ENCODE results near the gene UTS2. TPM values are rescaled to one million over a fixed set of nuclear protein-coding genes. Genes with fewer than 3 reads are reported as not detected.

Gene UTS2
- total RNA-seq, 1 experiment from 2014 or later: not detected

GRCh38 chr1:7826363-7826762 is 26.5 kb downstream of the UTS2 start (continued):
- no peak for TF ChIP-seq ZNF532 (CRISPR knock-in tag; IDR thresholded peaks at IDR 0.05; ENCODE audit: borderline replicate concordance)
- TF ChIP-seq NR2C2 (CRISPR knock-in tag; IDR thresholded peaks at IDR 0.05): no peak
- TF ChIP-seq ATF6 (CRISPR knock-in tag; IDR thresholded peaks at IDR 0.05): no peak
- TF ChIP-seq ZNF425 (CRISPR knock-in tag; conservative IDR thresholded peaks at IDR 0.05): no peak
- TF ChIP-seq ARID4B (CRISPR knock-in tag; IDR thresholded peaks at IDR 0.05; ENCODE audit: borderline replicate concordance): no peak

GRCh38 chr1:7824701-7825100 is 28.2 kb downstream of the UTS2 start:
- Mint-ChIP-seq H3K27me3 (ENCODE audit: low read depth) (no peaks in the 10 kb centered on the region), H3K9me3 (no peaks in the 10 kb centered on the region), H3K36me3 (peaks cover 15% of the 10 kb centered on the region), H3K4me3 (no peak overlapping the region), H3K4me1 (no peaks in the 10 kb centered on the region), H3K27ac (no peak overlapping the region)
- CTCF ChIA-PET: interaction anchor here (0.6 kb wide), 1 partner anchor 157 kb away, joined by 3 read pairs; no protein-coding TSS in a partner anchor
- no peak for ATAC-seq
- DNase-seq (ENCODE audit: low spot score): no peak
- POLR2A ChIA-PET: interaction anchor here (0.6 to 0.7 kb wide), 3 partner anchors 84 to 797 kb away, joined by 3 read pairs; no protein-coding TSS in a partner anchor
- no peak for TF ChIP-seq PRRX2 (CRISPR knock-in tag; IDR thresholded peaks at IDR 0.05)
- TF ChIP-seq ZBTB21 (CRISPR knock-in tag; IDR thresholded peaks at IDR 0.05; ENCODE audit: borderline replicate concordance): no peak
- no peak for TF ChIP-seq ZNF416 (CRISPR knock-in tag; IDR thresholded peaks at IDR 0.05)
- no peak for TF ChIP-seq ZNF317 (CRISPR knock-in tag; IDR thresholded peaks at IDR 0.05; ENCODE audit: borderline replicate concordance, low read depth)
- no peak for TF ChIP-seq ATF1 (CRISPR knock-in tag; IDR thresholded peaks at IDR 0.05)
- TF ChIP-seq ESRRA (CRISPR knock-in tag; IDR thresholded peaks at IDR 0.05; ENCODE audit: borderline replicate concordance): no peak
- TF ChIP-seq TEAD1 (CRISPR knock-in tag; IDR thresholded peaks at IDR 0.05): no peak
- TF ChIP-seq ELF4 (CRISPR knock-in tag; IDR thresholded peaks at IDR 0.05; ENCODE audit: low read depth): no peak

Measured in WTC11 (cell line).